Activated CD4-positive, alpha-beta T cell treated with anti-CD3 and anti-CD28 coated beads for 1 hour (primary cell): Measurements from ENCODE around the gene FDCSP.
"Not testable (repeated sequence)": the region's sequence is repeated elsewhere in the genome, so short reads cannot be mapped to it uniquely, and the experiment has no call there.

ENCODE experiments used
- DNase-seq: peaks from one replicate; pipeline ENCODE4 v3.0.0-alpha.2; 2020

Gene FDCSP

DNA sequence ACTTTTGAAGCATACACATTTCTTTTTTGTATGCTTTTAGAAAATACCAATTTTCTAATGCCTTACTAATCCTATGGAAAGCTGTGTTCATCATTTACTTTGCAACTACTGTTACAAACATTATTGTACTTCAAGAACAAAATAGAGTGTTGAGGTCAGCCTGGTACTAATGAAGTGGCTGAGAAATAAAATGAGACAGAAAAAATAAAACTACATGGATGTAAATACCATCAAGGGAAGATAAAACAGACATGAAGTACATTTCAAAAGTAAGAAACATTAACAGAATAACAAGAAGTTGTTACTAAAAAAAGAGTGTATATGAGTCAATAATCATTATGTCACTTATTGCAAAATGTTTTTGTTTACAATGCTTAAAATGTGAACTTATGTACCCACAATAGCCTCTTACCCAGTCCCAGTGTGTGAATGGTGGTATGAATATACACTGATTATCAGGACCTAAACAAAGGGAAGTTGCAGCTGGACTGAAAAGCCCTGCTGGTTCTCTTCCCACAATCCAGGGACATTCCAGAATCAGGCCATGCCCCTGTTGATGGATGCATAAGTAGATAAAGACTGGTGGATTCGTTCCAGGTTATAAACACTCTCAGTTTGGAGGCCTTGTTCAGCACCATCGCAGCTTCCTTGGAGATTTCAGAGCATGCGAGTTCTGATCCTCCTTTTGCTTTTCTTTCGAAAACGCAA is 14.1 kb downstream of the FDCSP start:
- no peak for DNase-seq

DNA sequence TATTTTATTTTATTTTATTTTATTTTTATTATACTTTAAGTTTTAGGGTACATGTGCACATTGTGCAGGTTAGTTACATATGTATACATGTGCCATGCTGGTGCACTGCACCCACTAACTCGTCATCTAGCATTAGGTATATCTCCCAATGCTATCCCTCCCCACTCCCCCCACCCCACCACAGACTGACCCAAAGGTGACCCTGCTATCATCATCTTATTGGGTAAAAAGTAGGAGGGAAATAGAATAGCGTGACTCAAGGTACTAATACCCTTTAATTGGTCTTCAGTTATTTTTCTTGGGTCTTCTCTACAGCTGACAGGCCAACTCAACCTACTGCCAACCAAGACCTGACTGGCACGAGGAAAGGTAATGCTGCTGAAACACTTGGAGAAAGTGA is 16.4 kb downstream of the FDCSP start, which contains the start of gene CSN3:
Gene CSN3, plus strand, starts transcription at position 301 of the 400 bp plus-strand sequence. CDS start 2,223 bp downstream, outside the sequence.
- DNase-seq, result not testable (repeated sequence)

DNA sequence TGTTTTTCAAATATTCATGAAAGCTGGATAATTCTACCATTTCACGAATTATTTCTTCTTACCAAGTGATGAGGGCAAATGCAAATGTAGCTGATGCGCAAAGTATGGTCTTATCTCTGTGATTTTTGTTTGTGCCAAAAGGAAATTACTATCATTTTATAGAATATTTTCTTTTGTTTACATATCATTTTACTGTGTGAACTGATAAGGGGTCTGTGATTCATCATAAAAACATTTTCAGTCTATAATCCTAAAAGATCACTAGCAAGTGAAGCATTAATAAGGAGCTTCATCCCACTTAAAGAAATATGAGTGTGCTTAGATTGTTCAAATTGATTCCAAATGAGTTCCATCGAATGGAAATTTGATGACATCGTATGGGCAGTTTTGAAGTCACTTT is 17.2 kb downstream of the FDCSP start:
- no peak for DNase-seq

DNA sequence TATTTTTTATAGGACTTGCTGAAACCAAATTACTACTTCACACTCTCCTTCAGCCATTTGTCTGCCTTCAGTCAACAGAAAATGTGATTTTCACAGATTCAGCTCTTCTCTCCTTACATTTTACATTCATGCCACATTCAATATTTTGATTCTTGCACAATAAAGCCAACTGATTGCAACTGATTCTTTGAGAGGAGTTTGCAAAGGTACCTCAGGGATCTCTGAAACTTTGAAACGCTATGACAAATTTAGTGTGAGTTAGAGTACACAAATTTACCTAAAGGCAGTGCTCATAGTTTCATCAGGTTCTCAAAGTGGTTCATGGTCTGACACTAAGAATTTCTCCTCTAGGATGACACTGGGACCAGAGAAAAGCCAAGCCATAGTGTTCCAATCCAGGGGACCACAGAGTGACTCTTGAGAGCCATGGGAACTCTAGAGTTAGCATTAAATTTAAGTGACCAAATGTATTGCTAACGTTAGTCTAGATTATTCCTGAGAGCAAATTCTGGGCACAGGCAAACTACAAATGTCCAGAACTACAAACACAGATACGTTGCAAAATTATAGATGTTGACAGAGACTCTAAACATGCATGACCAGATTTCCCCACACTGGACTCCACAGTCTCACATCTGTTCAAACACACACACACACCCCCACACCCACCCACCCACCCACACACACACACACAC is 25.5 kb downstream of the FDCSP start:
- DNase-seq, result no peak

GRCh38 chr4:70251945-70252277 is 26.0 kb downstream of the FDCSP start:
- DNase-seq, result no peak

GRCh38 chr4:70269674-70270073 is 43.8 kb downstream of the FDCSP start:
- DNase-seq, result no peak

GRCh38 chr4:70277121-70277520 is 51.2 kb downstream of the FDCSP start:
- no peak for DNase-seq

DNA sequence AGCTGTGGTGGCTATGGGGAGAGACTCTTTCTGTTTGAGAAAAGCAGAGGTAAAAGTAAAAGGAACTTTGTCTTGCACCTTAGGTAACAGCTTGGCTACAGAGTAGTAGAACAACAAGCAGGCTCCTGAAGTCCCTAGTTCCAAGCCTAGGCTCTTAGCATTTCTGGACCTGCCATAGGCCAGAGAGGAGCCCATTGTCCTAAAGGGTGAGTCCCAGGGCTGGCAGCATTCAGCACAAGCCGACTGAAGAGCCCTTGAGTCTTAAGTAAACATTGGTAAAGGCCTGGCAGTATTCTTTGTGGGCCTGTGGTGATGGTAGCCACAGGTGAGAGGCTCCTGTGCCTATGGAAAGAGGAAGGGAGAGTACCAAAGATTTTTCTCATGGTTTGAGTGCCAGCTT is 54.6 kb downstream of the FDCSP start:
- DNase-seq, result no peak
